ENCODE measurements around the gene ZNF823. TPM values are rescaled to one million over a fixed set of nuclear protein-coding genes. Genes with fewer than 3 reads are reported as not detected.
"Not testable (repeated sequence)": the region's sequence is repeated elsewhere in the genome, so short reads cannot be mapped to it uniquely, and the experiment has no call there.

ZNF823 gene
- 4.8 TPM for total RNA-seq

GRCh38 chr19:11738746-11739620 is at the start of gene ZNF823:
Gene ZNF823, minus strand, starts transcription at chr19:11738946. Its CDS starts 127 bp downstream, at chr19:11738819.
- peak; percentile 77 to 99 (median 96) for DNase-seq (ENCODE audit: low read depth in 2 of 3, low spot score in 2 of 3)

GRCh38 chr19:11787536-11787935 is 48.8 kb upstream of the ZNF823 start:
- no peak for DNase-seq (ENCODE audit: low read depth in 2 of 3, low spot score in 2 of 3)

GRCh38 chr19:11784356-11784755 is 45.6 kb upstream of the ZNF823 start:
- DNase-seq (ENCODE audit: low read depth in 2 of 3, low spot score in 2 of 3) = no peak

GRCh38 chr19:11783767-11784166 is 45.0 kb upstream of the ZNF823 start:
- DNase-seq (ENCODE audit: low read depth in 2 of 3, low spot score in 2 of 3) = no peak

GRCh38 chr19:11781295-11782057 is 42.7 kb upstream of the ZNF823 start:
- DNase-seq (ENCODE audit: low read depth in 2 of 3, low spot score in 2 of 3) = peak in 1 of 3 donors; percentile 44

- peak in 1 of 3 donors; percentile 12 for DNase-seq (ENCODE audit: low read depth in 2 of 3, low spot score in 2 of 3)
Measured at GRCh38 chr19:11780431-11781020, 41.8 kb upstream of the ZNF823 start.

GRCh38 chr19:11776669-11777068 is 37.9 kb upstream of the ZNF823 start:
- not testable (repeated sequence) for DNase-seq (ENCODE audit: low read depth in 2 of 3, low spot score in 2 of 3)

GRCh38 chr19:11771520-11771919 is 32.8 kb upstream of the ZNF823 start:
- not testable (repeated sequence) for DNase-seq (ENCODE audit: low read depth in 2 of 3, low spot score in 2 of 3)

GRCh38 chr19:11769995-11770394 is 31.2 kb upstream of the ZNF823 start:
- no peak for DNase-seq (ENCODE audit: low read depth in 2 of 3, low spot score in 2 of 3)

- DNase-seq (ENCODE audit: low read depth in 2 of 3, low spot score in 2 of 3) = peak in 2 of 3 donors; percentile 18 to 34
Measured at GRCh38 chr19:11767633-11768133, 28.9 kb upstream of the ZNF823 start.

GRCh38 chr19:11766597-11767591 is 28.1 kb upstream of the ZNF823 start, which contains the start of gene ZNF441:
Gene ZNF441, plus strand, starts transcription at chr19:11767000. Its CDS starts 194 bp downstream, at chr19:11767194.
- DNase-seq (ENCODE audit: low read depth in 2 of 3, low spot score in 2 of 3) = peak; percentile 55 to 96 (median 91)

GRCh38 chr19:11763611-11764010 is 24.9 kb upstream of the ZNF823 start:
- DNase-seq (ENCODE audit: low read depth in 2 of 3, low spot score in 2 of 3) = no peak

- no peak for DNase-seq (ENCODE audit: low read depth in 2 of 3, low spot score in 2 of 3)
Measured at GRCh38 chr19:11763117-11763516, 24.4 kb upstream of the ZNF823 start.

- DNase-seq (ENCODE audit: low read depth in 2 of 3, low spot score in 2 of 3) = no peak
Measured at GRCh38 chr19:11759805-11760204, 21.1 kb upstream of the ZNF823 start.

- DNase-seq (ENCODE audit: low read depth in 2 of 3, low spot score in 2 of 3) = no peak
Measured at GRCh38 chr19:11756965-11757364, 18.2 kb upstream of the ZNF823 start.

- DNase-seq (ENCODE audit: low read depth in 2 of 3, low spot score in 2 of 3) = no peak
Measured at GRCh38 chr19:11754663-11755062, 15.9 kb upstream of the ZNF823 start.

- DNase-seq (ENCODE audit: low read depth in 2 of 3, low spot score in 2 of 3) = no peak
Measured at GRCh38 chr19:11752244-11752736, 13.5 kb upstream of the ZNF823 start.

GRCh38 chr19:11749751-11750150 is 11.0 kb upstream of the ZNF823 start:
- DNase-seq (ENCODE audit: low read depth in 2 of 3, low spot score in 2 of 3) = no peak

GRCh38 chr19:11747277-11747676 is 8.5 kb upstream of the ZNF823 start:
- DNase-seq (ENCODE audit: low read depth in 2 of 3, low spot score in 2 of 3) = no peak
